ENCODE measurements around the gene IPO7. TPM values are rescaled to one million over a fixed set of nuclear protein-coding genes. Genes with fewer than 3 reads are reported as not detected.
"Not testable (repeated sequence)": the region's sequence is repeated elsewhere in the genome, so short reads cannot be mapped to it uniquely, and the experiment has no call there.

IPO7 gene
- polyA plus RNA-seq, 3 donors = 105 to 124 (median 109) TPM

- DNase-seq (ENCODE audit: extremely low read depth in 1 of 11, low read depth in 9 of 11, low spot score in 4 of 11) = peak in 1 of 11 donors; percentile 35
Observed at GRCh38 chr11:9385327-9385899, 961 bp downstream of the IPO7 start.

- DNase-seq (ENCODE audit: extremely low read depth in 1 of 11, low read depth in 9 of 11, low spot score in 4 of 11) = no peak
Observed at GRCh38 chr11:9386086-9386485, 1.6 kb downstream of the IPO7 start.

GRCh38 chr11:9386901-9387300, 2.4 kb downstream of the IPO7 start:
- no peak for DNase-seq (ENCODE audit: extremely low read depth in 1 of 11, low read depth in 9 of 11, low spot score in 4 of 11)

- DNase-seq (ENCODE audit: extremely low read depth in 1 of 11, low read depth in 9 of 11, low spot score in 4 of 11) = no peak
Observed at GRCh38 chr11:9396310-9396709, 11.9 kb downstream of the IPO7 start.

GRCh38 chr11:9396752-9397151, 12.3 kb downstream of the IPO7 start:
- no peak for DNase-seq (ENCODE audit: extremely low read depth in 1 of 11, low read depth in 9 of 11, low spot score in 4 of 11)

- peak in 1 of 11 donors; percentile 6 for DNase-seq (ENCODE audit: extremely low read depth in 1 of 11, low read depth in 9 of 11, low spot score in 4 of 11)
Observed at GRCh38 chr11:9397746-9398680, 13.6 kb downstream of the IPO7 start.

- no peak for DNase-seq (ENCODE audit: extremely low read depth in 1 of 11, low read depth in 9 of 11, low spot score in 4 of 11)
Observed at GRCh38 chr11:9399466-9399865, 15.0 kb downstream of the IPO7 start.

GRCh38 chr11:9401884-9402283, 17.4 kb downstream of the IPO7 start:
- not testable (repeated sequence) for DNase-seq (ENCODE audit: extremely low read depth in 1 of 11, low read depth in 9 of 11, low spot score in 4 of 11)

- no peak for DNase-seq (ENCODE audit: extremely low read depth in 1 of 11, low read depth in 9 of 11, low spot score in 4 of 11)
Observed at GRCh38 chr11:9428706-9429105, 44.3 kb downstream of the IPO7 start.

- no peak for DNase-seq (ENCODE audit: extremely low read depth in 1 of 11, low read depth in 9 of 11, low spot score in 4 of 11)
Observed at GRCh38 chr11:9438611-9439010, 54.2 kb downstream of the IPO7 start.

GRCh38 chr11:9446230-9446629, 61.8 kb downstream of the IPO7 start:
- DNase-seq (ENCODE audit: extremely low read depth in 1 of 11, low read depth in 9 of 11, low spot score in 4 of 11) = no peak

GRCh38 chr11:9448576-9449352, 64.3 kb downstream of the IPO7 start:
- DNase-seq (ENCODE audit: extremely low read depth in 1 of 11, low read depth in 9 of 11, low spot score in 4 of 11) = no peak

GRCh38 chr11:9452023-9452422, 67.6 kb downstream of the IPO7 start:
- DNase-seq (ENCODE audit: extremely low read depth in 1 of 11, low read depth in 9 of 11, low spot score in 4 of 11) = not testable (repeated sequence)

- DNase-seq (ENCODE audit: extremely low read depth in 1 of 11, low read depth in 9 of 11, low spot score in 4 of 11) = no peak
Observed at GRCh38 chr11:9455722-9456121, 71.3 kb downstream of the IPO7 start.

GRCh38 chr11:9459667-9460321, 75.3 kb downstream of the IPO7 start:
- DNase-seq (ENCODE audit: extremely low read depth in 1 of 11, low read depth in 9 of 11, low spot score in 4 of 11) = peak in 10 of 11 donors; percentile 29 to 64 (median 43)

- peak; percentile 99 to 100 (median 100) for DNase-seq (ENCODE audit: extremely low read depth in 1 of 11, low read depth in 9 of 11, low spot score in 4 of 11)
Observed at GRCh38 chr11:9460322-9461062, 76.0 kb downstream of the IPO7 start, which contains the start of gene ZNF143. Gene ZNF143, plus strand, starts transcription at chr11:9461012. Its CDS starts 10,297 bp downstream, at chr11:9471309.

- DNase-seq (ENCODE audit: extremely low read depth in 1 of 11, low read depth in 9 of 11, low spot score in 4 of 11) = peak in 8 of 11 donors; percentile 77 to 88 (median 82)
Observed at GRCh38 chr11:9461063-9461759, 76.8 kb downstream of the IPO7 start.

GRCh38 chr11:9461760-9462134, 77.3 kb downstream of the IPO7 start:
- DNase-seq (ENCODE audit: extremely low read depth in 1 of 11, low read depth in 9 of 11, low spot score in 4 of 11) = peak in 6 of 11 donors; percentile 9 to 38 (median 21)

All from renal cortex interstitium (tissue), 11 donors.